DND-41 (cell line): ENCODE data around the gene LYRM4.

ENCODE experiments used
- CTCF ChIP-seq: IDR thresholded peaks from 2 replicates; pipeline ENCODE4 v1.5.1; 2012; ENCODE audit warnings: borderline replicate concordance, low read length, moderate library complexity, mild to moderate bottlenecking; ENCODE audit not compliant: poor library complexity, severe bottlenecking; ENCODE audit errors: extremely low read depth
- EZH2 ChIP-seq: IDR thresholded peaks from 3 replicates; pipeline ENCODE4 v1.6.1; 2012; ENCODE audit warnings: borderline replicate concordance, low read depth, mild to moderate bottlenecking, moderate library complexity, low read length, inconsistent platforms; ENCODE audit not compliant: severe bottlenecking

- TF ChIP-seq CTCF (no peak), EZH2 (no peak)
These were observed 165.5 kb downstream of the LYRM4 start for GRCh38 chr6:5095236-5095635.
